GM12873 (cell line): ENCODE measurements around the gene NCAPH2.

Experiments used
- CTCF ChIP-seq: IDR thresholded peaks from 2 replicates; pipeline ENCODE4 v1.5.1; 2012; ENCODE audit warnings: low read depth, mild to moderate bottlenecking, moderate library complexity, low read length, control low read depth; ENCODE audit not compliant: insufficient read depth; ENCODE audit errors: missing control alignments

Gene NCAPH2

GRCh38 chr22:50505276-50505775, 2.7 kb upstream of the NCAPH2 start:
- no peak for TF ChIP-seq CTCF

GRCh38 chr22:50505776-50506610, 2.0 kb upstream of the NCAPH2 start:
- no peak for TF ChIP-seq CTCF

- no peak for TF ChIP-seq CTCF
These were observed 1.2 kb upstream of the NCAPH2 start for GRCh38 chr22:50506611-50507420.

- no peak for TF ChIP-seq CTCF
These were observed 518 bp upstream of the NCAPH2 start, which contains the start of gene LMF2 for GRCh38 chr22:50507421-50507990. Gene LMF2, minus strand, starts transcription at chr22:50507702. Its CDS starts 27 bp downstream, at chr22:50507675.

- no peak for TF ChIP-seq CTCF
These were observed 873 bp downstream of the NCAPH2 start for GRCh38 chr22:50508897-50509296.

GRCh38 chr22:50513175-50513574, 5.2 kb downstream of the NCAPH2 start:
- TF ChIP-seq CTCF = no peak

- no peak for TF ChIP-seq CTCF
These were observed 8.0 kb downstream of the NCAPH2 start for GRCh38 chr22:50516068-50516467.
